HCT116 (cell line): Measurements from ENCODE around the gene NR2F1-AS1. TPM values are rescaled to one million over a fixed set of nuclear protein-coding genes. Genes with fewer than 3 reads are reported as not detected.

Experiments
- ATAC-seq: fragments of 200-7000 bp; cut with Tn5 transposase; 2 replicates; pipeline ENCODE4 v1.9.1; 2020; ENCODE audit warnings: mild to moderate bottlenecking, moderate library complexity
- BruUV-seq: library from RNA; stranded (reverse); fragments of 400-500 nt; replicated peaks from 2 replicates; lab custom pipeline; 2021; lab: Mats Ljungman, UMichigan
- CTCF ChIA-PET: fragments of 300-600 bp; sonication (Branson Sonifier 250); formaldehyde crosslinking; loops from one replicate; lab custom pipeline; 2021; ENCODE audit warnings: antibody characterized with exemption; lab: Charles Lee
- POLR2A ChIA-PET: fragments of 300-600, 350-600 bp; sonication (Branson Sonifier 250); formaldehyde crosslinking; loops from one replicate; lab custom pipeline; 2021; ENCODE audit warnings: antibody characterized with exemption; lab: Charles Lee
- RAD21 ChIA-PET, 2 experiments: fragments of 300-600 bp; sonication (Branson Sonifier 250); formaldehyde crosslinking; loops; one replicate each; lab custom pipeline; 2023; ENCODE audit warnings: low total read pairs in 2 of 2; ENCODE audit not compliant: uncharacterized antibody in 2 of 2, unreplicated experiment in 2 of 2, low non-redundant PET in 1 of 2; lab: Charles Lee
- DNase-seq: peaks from one replicate; pipeline ENCODE4 v3.0.0-alpha.2; 2010; ENCODE audit warnings: low read depth, low spot score
- H2AFZ ChIP-seq: fragments of 200-600 bp; shearing (Covaris generic), sonication (generic); 2 replicates; pipeline ENCODE4 v1.6.1; 2017; ENCODE audit warnings: low read depth, mixed run types, mixed read lengths, antibody characterized with exemption, low read length; ENCODE audit not compliant: poor library complexity, severe bottlenecking
- H3K27ac ChIP-seq: 2 replicates; pipeline ENCODE4 v1.5.1; 2012; ENCODE audit warnings: low read depth, low read length
- H3K27me3 ChIP-seq: fragments of 200-600 bp; sonication (generic); 2 replicates; pipeline ENCODE4 v1.6.1; 2016; ENCODE audit warnings: mixed run types, low read length, mixed read lengths; ENCODE audit not compliant: insufficient read depth
- H3K36me3 ChIP-seq, 2 experiments: fragments of 200-500 bp in 1 of 2; fragments of 200-600 bp in 1 of 2; sonication (Bioruptor generic) in 1 of 2; sonication (generic) in 1 of 2; 2 replicates each; pipeline versions ENCODE4 v1.5.1 to v1.6.1; 2014 to 2016; ENCODE audit warnings: low read length in 2 of 2, inconsistent platforms in 1 of 2, mixed read lengths in 1 of 2, mixed run types in 1 of 2; ENCODE audit not compliant: insufficient read depth in 2 of 2, control insufficient read depth in 1 of 2
- H3K4me1 ChIP-seq, 2 experiments: fragments of 200-600 bp in 1 of 2; sonication (generic) in 1 of 2; 2 replicates each; pipeline versions ENCODE4 v1.5.1 to v1.6.1; 2012 to 2017; ENCODE audit warnings: low read length in 2 of 2, inconsistent platforms in 1 of 2, mild to moderate bottlenecking in 1 of 2, mixed read lengths in 1 of 2, mixed run types in 1 of 2, moderate library complexity in 1 of 2; ENCODE audit not compliant: insufficient read depth in 2 of 2, control insufficient read depth in 1 of 2
- H3K4me2 ChIP-seq: fragments of 200-600 bp; sonication (generic); 2 replicates; pipeline ENCODE4 v1.6.1; 2017; ENCODE audit warnings: mixed run types, low read length, mixed read lengths
- H3K4me3 ChIP-seq, 2 experiments: fragments of 200-600 bp in 1 of 2; sonication (generic) in 1 of 2; replicated peaks in 1 of 2; 2 replicates each; pipeline ENCODE4 v1.5.1; 2011 to 2016; ENCODE audit warnings: low read length in 2 of 2, control low read depth in 1 of 2, low read depth in 1 of 2, mild to moderate bottlenecking in 1 of 2, mixed read lengths in 1 of 2, mixed run types in 1 of 2
- H3K79me2 ChIP-seq: fragments of 200-600 bp; sonication (generic); 2 replicates; pipeline ENCODE4 v1.6.1; 2017; ENCODE audit warnings: mild to moderate bottlenecking, mixed run types, low read length, moderate library complexity, mixed read lengths; ENCODE audit not compliant: insufficient read depth
- H3K9ac ChIP-seq: fragments of 200-600 bp; sonication (generic); 2 replicates; pipeline ENCODE4 v1.6.1; 2016; ENCODE audit warnings: low read length, mixed read lengths
- H3K9me2 ChIP-seq: fragments of 200-600 bp; sonication (generic), shearing (Covaris generic); 2 replicates; pipeline ENCODE4 v1.6.1; 2017; ENCODE audit warnings: mixed run types, mild to moderate bottlenecking, moderate library complexity; ENCODE audit not compliant: insufficient read depth
- H3K9me3 ChIP-seq, 2 experiments: fragments of 200-500 bp in 1 of 2; fragments of 200-600 bp in 1 of 2; sonication (Bioruptor generic) in 1 of 2; sonication (generic) in 1 of 2; 2 replicates each; pipeline ENCODE4 v1.6.1; 2014 to 2017; ENCODE audit warnings: low read length in 2 of 2, mixed read lengths in 2 of 2, inconsistent platforms in 1 of 2, low read depth in 1 of 2, mild to moderate bottlenecking in 1 of 2, mixed run types in 1 of 2, moderate library complexity in 1 of 2; ENCODE audit not compliant: control insufficient read depth in 1 of 2, insufficient read depth in 1 of 2
- H4K20me1 ChIP-seq: fragments of 200-600 bp; sonication (generic), shearing (Covaris generic); 2 replicates; pipeline ENCODE4 v1.6.1; 2017; ENCODE audit warnings: mixed run types, mild to moderate bottlenecking, moderate library complexity; ENCODE audit not compliant: insufficient read depth
- CBX3 ChIP-seq: IDR thresholded peaks from 2 replicates; pipeline ENCODE4 v1.6.1; 2012; ENCODE audit warnings: low read depth
- CEBPB ChIP-seq: IDR thresholded peaks from 2 replicates; pipeline ENCODE4 v1.6.1; 2012; ENCODE audit warnings: low read depth
- ELF1 ChIP-seq: IDR thresholded peaks from 2 replicates; pipeline ENCODE4 v1.6.1; 2012; ENCODE audit warnings: low read depth, borderline replicate concordance
- EZH2 ChIP-seq: fragments of 200-600 bp; sonication (generic); IDR thresholded peaks from 2 replicates; pipeline ENCODE4 v1.6.1; 2017; ENCODE audit warnings: antibody characterized with exemption, mixed run types
- FOSL1 ChIP-seq: IDR thresholded peaks from 2 replicates; pipeline ENCODE4 v1.6.1; 2012; ENCODE audit warnings: low read depth
- JUND ChIP-seq: IDR thresholded peaks from 2 replicates; pipeline ENCODE4 v1.6.1; 2012
- POLR2A ChIP-seq: IDR thresholded peaks from 2 replicates; pipeline ENCODE4 v1.7.0; 2011; ENCODE audit warnings: borderline replicate concordance; ENCODE audit not compliant: insufficient read depth, insufficient read length; ENCODE audit errors: extremely low read depth
- SIN3A ChIP-seq: IDR thresholded peaks from 2 replicates; pipeline ENCODE4 v1.6.1; 2012; ENCODE audit warnings: low read depth
- SRF ChIP-seq: IDR thresholded peaks from 2 replicates; pipeline ENCODE4 v1.6.1; 2012; ENCODE audit warnings: low read depth
- TCF7L2 ChIP-seq: IDR thresholded peaks from 2 replicates; pipeline ENCODE4 v1.7.0; 2011; ENCODE audit warnings: borderline replicate concordance, inconsistent platforms; ENCODE audit not compliant: insufficient read depth, insufficient read length; ENCODE audit errors: extremely low read depth
- YY1 ChIP-seq: IDR thresholded peaks from 2 replicates; pipeline ENCODE4 v1.6.1; 2011; ENCODE audit warnings: low read length, low read depth, moderate library complexity, mild to moderate bottlenecking; ENCODE audit not compliant: insufficient replicate concordance; ENCODE audit errors: extremely low read depth
- ZNF274 ChIP-seq: fragments of 200-500 bp; sonication (Bioruptor generic); IDR thresholded peaks from 2 replicates; pipeline ENCODE4 v1.6.1; 2014; ENCODE audit warnings: mild to moderate bottlenecking, low read depth, low read length, inconsistent platforms
- intact Hi-C: fragments of 100-400 bp; cut with micrococcal nuclease; formaldehyde crosslinking; loops from 2 replicates; pipeline ENCODE4 v1.10.0; 2022
- total RNA-seq: library from RNA; stranded (reverse); gene quantifications from one replicate; pipeline ENCODE4 v1.2.1, GENCODE V29; 2021; ENCODE audit not compliant: unreplicated experiment

Gene NR2F1-AS1
- total RNA-seq, 1 experiment from 2014 or later: 20.1 TPM

GRCh38 chr5:93572608-93573353 is 8.2 kb downstream of the NR2F1-AS1 start:
- Histone ChIP-seq H3K9me3 (no peaks in the 10 kb centered on the region), H3K36me3 (no peaks in the 10 kb centered on the region), H3K4me3 (no peak overlapping the region), H3K27me3 (no peaks in the 10 kb centered on the region), H4K20me1 (no peaks in the 10 kb centered on the region), H2AFZ (no peak overlapping the region), H3K4me1 (peaks cover 0 to 21% of the 10 kb centered on the region in 2 experiments; a peak in 1 of 4 replicates), H3K27ac (no peak overlapping the region), H3K79me2 (no peaks in the 10 kb centered on the region), H3K9me2 (no peaks in the 10 kb centered on the region), H3K9ac (no peak overlapping the region), H3K4me2 (no peak overlapping the region)
- DNase-seq (no peak), ATAC-seq (no peak)
- BruUV-seq: no TSS peak
- POLR2A ChIA-PET: no interaction called here
- CTCF ChIA-PET: no interaction called here
- no peak for TF ChIP-seq JUND
- no peak for TF ChIP-seq FOSL1
- no peak for TF ChIP-seq ELF1
- no peak for TF ChIP-seq TCF7L2
- no peak for TF ChIP-seq EZH2
- RAD21 ChIA-PET: no interaction called here
- intact Hi-C loops: no loop called here

GRCh38 chr5:93572101-93572607 is 8.9 kb downstream of the NR2F1-AS1 start:
- Histone ChIP-seq H3K9me3 (no peaks in the 10 kb centered on the region), H3K27me3 (no peaks in the 10 kb centered on the region), H2AFZ (no peak overlapping the region), H3K4me3 (no peak overlapping the region), H3K36me3 (no peaks in the 10 kb centered on the region), H3K9ac (no peak overlapping the region), H4K20me1 (no peaks in the 10 kb centered on the region), H3K4me1 (peaks cover 4 to 22% of the 10 kb centered on the region in 2 experiments; a peak in 2 of 4 replicates), H3K4me2 (no peak overlapping the region), H3K9me2 (no peaks in the 10 kb centered on the region), H3K79me2 (no peaks in the 10 kb centered on the region), H3K27ac (no peak overlapping the region)
- RAD21 ChIA-PET: no interaction called here
- POLR2A ChIA-PET: no interaction called here
- no TSS peak for BruUV-seq
- TF ChIP-seq SIN3A (no peak), ZNF274 (no peak), FOSL1 (no peak), YY1 (no peak), SRF (no peak), POLR2A (no peak), CBX3 (no peak), CEBPB (no peak)
- intact Hi-C loops: no loop called here
- CTCF ChIA-PET: no interaction called here
- ATAC-seq: no peak
- no peak for DNase-seq
